Natural killer cell (primary cell): ENCODE measurements around the gene ZNF514. TPM values are rescaled to one million over a fixed set of nuclear protein-coding genes. Genes with fewer than 3 reads are reported as not detected.

Experiments used
- ATAC-seq, 3 donors: fragments of 150-1000 bp in 2 of 3; fragments of 200-7000 bp in 1 of 3; cut with Tn5 transposase; 1 replicate in 1 of 3; 2 replicates in 2 of 3; pipeline ENCODE4 v1.10.0; 2021; ENCODE audit warnings: mild to moderate bottlenecking in 2 of 3, moderate library complexity in 2 of 3
- DNase-seq, 2 donors: peaks; one replicate each; pipeline versions ENCODE4 v3.0.0 to v3.0.0-alpha.2; 2013 to 2021; ENCODE audit warnings: mixed read lengths in 1 of 2
- H3K27ac ChIP-seq: one replicate; pipeline ENCODE4 v1.5.1; 2013; ENCODE audit warnings: mild to moderate bottlenecking, low read length
- H3K27me3 ChIP-seq: one replicate; pipeline ENCODE4 v1.6.1; 2013; ENCODE audit warnings: low read length; ENCODE audit not compliant: control insufficient read depth, insufficient read depth
- H3K36me3 ChIP-seq: one replicate; pipeline ENCODE4 v1.6.1; 2013; ENCODE audit warnings: low read length; ENCODE audit not compliant: control insufficient read depth, insufficient read depth
- H3K4me1 ChIP-seq: one replicate; pipeline ENCODE4 v1.6.1; 2013; ENCODE audit warnings: low read length; ENCODE audit not compliant: control insufficient read depth, insufficient read depth
- H3K4me3 ChIP-seq: one replicate; pipeline ENCODE4 v1.5.1; 2013; ENCODE audit warnings: low read length
- H3K9me3 ChIP-seq: one replicate; pipeline ENCODE4 v1.6.1; 2013; ENCODE audit warnings: low read length; ENCODE audit not compliant: control insufficient read depth, insufficient read depth
- H3K27ac Mint-ChIP-seq, 2 donors: one replicate each; pipeline ENCODE4 v1.8.0; 2022; ENCODE audit warnings: mild to moderate bottlenecking in 2 of 2, mixed read lengths in 2 of 2, moderate library complexity in 1 of 2
- H3K27me3 Mint-ChIP-seq, 2 donors: one replicate each; pipeline ENCODE4 v1.8.0; 2022; ENCODE audit warnings: low read depth in 2 of 2, mixed read lengths in 2 of 2
- H3K36me3 Mint-ChIP-seq: one replicate; pipeline ENCODE4 v1.8.0; 2022; ENCODE audit warnings: mixed read lengths
- H3K4me1 Mint-ChIP-seq, 2 donors: one replicate each; pipeline ENCODE4 v1.8.0; 2022; ENCODE audit warnings: mixed read lengths in 2 of 2
- H3K4me3 Mint-ChIP-seq: one replicate; pipeline ENCODE4 v1.8.0; 2022; ENCODE audit warnings: mild to moderate bottlenecking, moderate library complexity, mixed read lengths
- H3K9me3 Mint-ChIP-seq, 2 donors: one replicate each; pipeline ENCODE4 v1.8.0; 2022; ENCODE audit warnings: mixed read lengths in 2 of 2
- WGBS: methylation state at CpG from one replicate; pipeline ENCODE4 v1.1.7; 2013; ENCODE audit warnings: missing lambda C conversion rate; ENCODE audit not compliant: insufficient coverage; 5-methylcytosine and 5-hydroxymethylcytosine counted together
- intact Hi-C: fragments of 100-400 bp; cut with micrococcal nuclease; formaldehyde crosslinking; loops from one replicate; pipeline ENCODE4 v1.14.2; 2022
- total RNA-seq, 4 donors: library from RNA; stranded (reverse); fragments of 120-200 nt in 1 of 4; gene quantifications; one replicate each; pipeline versions ENCODE4 v1.2.3 to v1.2.4, GENCODE V29; 2013 to 2022
- TF ChIP-seq, protein P1 (sequence below): fragments of 200-600 bp; IDR thresholded peaks from one replicate; pipeline ENCODE4 v1.8.0; 2022; ENCODE audit warnings: antibody characterized with exemption

ZNF514 gene
- total RNA-seq, 3 donors from 2014 or later (not counting 1 experiment from before 2014, with no cell fraction given), result 12.4 to 26.0 (median 12.8) TPM

GRCh38 chr2:95165371-95166064 is 5.9 kb upstream of the ZNF514 start, which contains the start of gene ZNF2:
Gene ZNF2 (plus strand): TSS chr2:95165809. CDS start chr2:95176227, 10,418 bp downstream.
- Mint-ChIP-seq H3K4me3 (peak within 1 kb of the TSS; percentile 100), H3K4me1 (peaks cover 19 to 28% of the 10 kb centered on the region in 2 donors), H3K9me3 (no peaks in the 10 kb centered on the region), H3K27ac (peak within 1 kb of the TSS; percentile 95 to 98), H3K27me3 (no peaks in the 10 kb centered on the region), H3K36me3 (no peaks in the 10 kb centered on the region)
- Histone ChIP-seq H3K36me3 (no peaks in the 10 kb centered on the region), H3K4me3 (peak within 1 kb of the TSS; percentile 97), H3K4me1 (peaks cover 12% of the 10 kb centered on the region), H3K9me3 (no peaks in the 10 kb centered on the region), H3K27me3 (no peaks in the 10 kb centered on the region), H3K27ac (peak within 1 kb of the TSS; percentile 94)
- intact Hi-C loops, result loop anchor here (1.0 kb wide), 2 partner anchors 42 to 237 kb away; partner anchors contain the start of genes FAHD2A and ZNF892
- TF ChIP-seq, protein P1, sequence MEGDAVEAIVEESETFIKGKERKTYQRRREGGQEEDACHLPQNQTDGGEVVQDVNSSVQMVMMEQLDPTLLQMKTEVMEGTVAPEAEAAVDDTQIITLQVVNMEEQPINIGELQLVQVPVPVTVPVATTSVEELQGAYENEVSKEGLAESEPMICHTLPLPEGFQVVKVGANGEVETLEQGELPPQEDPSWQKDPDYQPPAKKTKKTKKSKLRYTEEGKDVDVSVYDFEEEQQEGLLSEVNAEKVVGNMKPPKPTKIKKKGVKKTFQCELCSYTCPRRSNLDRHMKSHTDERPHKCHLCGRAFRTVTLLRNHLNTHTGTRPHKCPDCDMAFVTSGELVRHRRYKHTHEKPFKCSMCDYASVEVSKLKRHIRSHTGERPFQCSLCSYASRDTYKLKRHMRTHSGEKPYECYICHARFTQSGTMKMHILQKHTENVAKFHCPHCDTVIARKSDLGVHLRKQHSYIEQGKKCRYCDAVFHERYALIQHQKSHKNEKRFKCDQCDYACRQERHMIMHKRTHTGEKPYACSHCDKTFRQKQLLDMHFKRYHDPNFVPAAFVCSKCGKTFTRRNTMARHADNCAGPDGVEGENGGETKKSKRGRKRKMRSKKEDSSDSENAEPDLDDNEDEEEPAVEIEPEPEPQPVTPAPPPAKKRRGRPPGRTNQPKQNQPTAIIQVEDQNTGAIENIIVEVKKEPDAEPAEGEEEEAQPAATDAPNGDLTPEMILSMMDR, result no peak
- DNase-seq (peak; percentile 95 to 99), ATAC-seq (peak; percentile 94 to 96 (median 95))
- under 1% methylated on average over 56 of the region's 56 CpGs for WGBS

DNA sequence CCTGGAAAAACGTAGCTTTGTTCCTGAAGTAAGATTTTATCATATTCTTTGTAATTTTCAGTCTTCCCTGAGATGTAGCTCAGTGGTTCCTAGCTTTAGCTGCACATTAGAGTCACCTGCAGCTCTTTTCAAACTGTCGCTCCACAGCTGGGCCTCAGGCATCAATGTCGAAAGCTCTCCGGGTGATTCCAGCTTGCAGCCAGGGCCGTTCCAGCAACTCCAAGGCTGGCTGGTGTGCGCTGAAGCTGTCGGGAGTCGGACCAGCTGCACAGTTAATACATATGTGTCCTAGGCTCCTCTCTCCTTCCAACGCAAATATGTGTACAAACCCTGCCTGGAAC is 5.4 kb upstream of the ZNF514 start:
- peaks cover 15% of the 10 kb centered on the region for H3K4me1 ChIP-seq
- H3K9me3 Mint-ChIP-seq, result no peaks in the 10 kb centered on the region
- H3K36me3 Mint-ChIP-seq, result no peaks in the 10 kb centered on the region
- peak; percentile 4 to 11 (median 9) for ATAC-seq
- H3K27me3 ChIP-seq, result no peaks in the 10 kb centered on the region
- no peaks in the 10 kb centered on the region for H3K36me3 ChIP-seq
- intact Hi-C loops, result loop anchor here (1.0 kb wide), 2 partner anchors 42 to 237 kb away; partner anchors contain the start of genes FAHD2A and ZNF892
- DNase-seq, result no peak
- TF ChIP-seq, protein P1, result no peak
- peak overlapping the region; percentile 97 for H3K4me3 ChIP-seq
- peak overlapping the region; percentile 94 for H3K27ac ChIP-seq
- H3K4me3 Mint-ChIP-seq, result peak overlapping the region; percentile 100
- under 1% methylated on average over 9 of the region's 9 CpGs for WGBS
- peaks cover 20 to 28% of the 10 kb centered on the region in 2 donors for H3K4me1 Mint-ChIP-seq
- H3K27me3 Mint-ChIP-seq, result no peaks in the 10 kb centered on the region
- peak overlapping the region; percentile 95 to 98 for H3K27ac Mint-ChIP-seq
- no peaks in the 10 kb centered on the region for H3K9me3 ChIP-seq

DNA sequence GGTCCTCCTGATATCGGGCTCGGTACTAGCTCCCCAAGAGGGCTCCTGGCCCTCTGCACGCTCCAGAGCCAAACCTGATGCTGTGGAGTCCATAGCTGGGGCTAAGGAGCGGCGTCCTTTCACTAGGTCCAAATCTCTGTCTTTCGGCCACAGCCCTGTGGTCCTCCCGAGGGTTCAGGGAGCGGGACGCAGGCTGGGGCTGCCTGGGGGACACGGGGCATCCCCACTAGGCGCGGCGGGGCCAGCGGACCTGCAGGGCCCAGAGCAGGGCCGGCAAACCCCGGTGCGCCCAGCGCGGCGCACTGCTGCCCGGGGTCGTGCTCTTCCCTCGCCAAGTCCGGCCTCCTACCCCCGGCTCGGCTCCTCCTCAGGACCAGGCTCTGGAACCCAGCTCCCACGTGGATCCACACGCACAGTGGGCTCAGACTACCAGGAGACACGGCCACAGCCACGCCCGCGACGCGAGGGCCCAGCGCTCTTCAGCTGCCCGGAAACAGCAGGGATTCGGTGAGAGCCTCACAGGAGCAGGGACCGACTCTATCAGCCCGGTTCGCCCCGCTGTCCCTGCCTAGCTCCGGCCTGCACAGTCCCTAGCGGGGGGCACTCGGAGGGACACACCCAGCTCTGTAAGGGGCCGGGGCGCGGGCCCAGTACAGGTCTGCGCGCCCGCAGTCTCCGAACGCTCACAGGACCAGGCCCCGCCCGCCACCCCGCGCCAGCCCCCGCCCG is 593 bp downstream of the ZNF514 start:
- peaks cover 9% of the 10 kb centered on the region for H3K36me3 ChIP-seq
- Mint-ChIP-seq H3K36me3 (peaks cover 9% of the 10 kb centered on the region), H3K4me1 (peaks cover 4 to 9% of the 10 kb centered on the region in 2 donors), H3K9me3 (no peaks in the 10 kb centered on the region), H3K27ac (peak overlapping the region in 1 of 2 donors; percentile 86), H3K27me3 (no peaks in the 10 kb centered on the region), H3K4me3 (peak overlapping the region; percentile 89)
- no peaks in the 10 kb centered on the region for H3K9me3 ChIP-seq
- peak overlapping the region; percentile 71 for H3K27ac ChIP-seq
- H3K27me3 ChIP-seq, result no peaks in the 10 kb centered on the region
- H3K4me3 ChIP-seq, result peak overlapping the region; percentile 90
- peak; percentile 57 to 66 (median 61) for ATAC-seq
- DNase-seq, result no peak
- intact Hi-C loops, result no loop called here
- 5% methylated on average over 52 of the region's 58 CpGs for WGBS
- peaks cover 19% of the 10 kb centered on the region for H3K4me1 ChIP-seq
- TF ChIP-seq, protein P1, result no peak
